Heart left ventricle (tissue), 16 donors: Measurements from ENCODE around the gene INF2. TPM values are rescaled to one million over a fixed set of nuclear protein-coding genes. Genes with fewer than 3 reads are reported as not detected.

ENCODE experiments used
- ATAC-seq, 4 donors: fragments of 200-7000 bp; cut with Tn5 transposase; one replicate each; pipeline ENCODE4 v1.9.1; 2020 to 2022; ENCODE audit warnings: moderate library complexity in 4 of 4, mild to moderate bottlenecking in 3 of 4, moderate number of reproducible peaks in 1 of 4
- DNase-seq, 5 donors: peaks; one replicate each; pipeline ENCODE4 v3.0.0-alpha.2; 2020
- H3K27ac ChIP-seq, 12 donors: fragments of 200-600 bp; sonication (generic) in 4 of 12; one replicate each; pipeline versions ENCODE4 v1.5.0 to v1.8.0; 2016 to 2022; ENCODE audit warnings: mild to moderate bottlenecking in 2 of 12
- H3K27me3 ChIP-seq, 9 donors: fragments of 200-600 bp; sonication (generic) in 2 of 9; one replicate each; pipeline versions ENCODE4 v1.5.1 to v1.8.0; 2016 to 2022; ENCODE audit warnings: mild to moderate bottlenecking in 3 of 9
- H3K36me3 ChIP-seq, 9 donors: fragments of 200-600 bp; sonication (generic) in 2 of 9; one replicate each; pipeline versions ENCODE4 v1.5.0 to v1.8.0; 2018 to 2022; ENCODE audit warnings: mild to moderate bottlenecking in 2 of 9
- H3K4me1 ChIP-seq, 12 donors: fragments of 200-600 bp; sonication (generic) in 4 of 12; one replicate each; pipeline versions ENCODE4 v1.5.0 to v1.8.0; 2016 to 2022; ENCODE audit warnings: mild to moderate bottlenecking in 3 of 12
- H3K4me3 ChIP-seq, 12 donors: fragments of 200-600 bp; sonication (generic) in 4 of 12; one replicate each; pipeline versions ENCODE4 v1.5.0 to v1.8.0; 2017 to 2022; ENCODE audit warnings: mild to moderate bottlenecking in 9 of 12, moderate library complexity in 4 of 12
- H3K9me3 ChIP-seq, 12 donors: fragments of 200-600 bp; sonication (generic) in 4 of 12; one replicate each; pipeline versions ENCODE4 v1.5.0 to v1.8.0; 2016 to 2022; ENCODE audit warnings: mild to moderate bottlenecking in 1 of 12
- CTCF ChIP-seq, 12 donors: fragments of 200-600 bp; sonication (generic) in 4 of 12; IDR thresholded peaks; one replicate each; pipeline versions ENCODE4 v1.5.0 to v1.8.0; 2018 to 2022; ENCODE audit warnings: antibody characterized with exemption in 12 of 12, mild to moderate bottlenecking in 5 of 12
- POLR2A ChIP-seq, 2 donors: fragments of 450-650 bp; IDR thresholded peaks; one replicate each; pipeline ENCODE4 v1.6.1; 2017; ENCODE audit warnings: antibody characterized with exemption in 2 of 2, mild to moderate bottlenecking in 2 of 2, moderate library complexity in 2 of 2
- WGBS, 4 donors: extraction: QIAGEN DNeasy Blood & Tissue Kit in 2 of 4; methylation state at CpG; one replicate each; pipeline versions ENCODE4 v1.1.5 to v1.1.7; 2013 to 2018; 5-methylcytosine and 5-hydroxymethylcytosine counted together
- intact Hi-C, 10 donors: fragments of 100-400 bp; cut with DNase I; formaldehyde crosslinking; loops; one replicate each; pipeline versions ENCODE4 v1.11.1 to v1.14.2; 2022
- polyA plus RNA-seq, 2 donors: library from polyadenylated mRNA; stranded (reverse); fragments of 200-250 nt; gene quantifications; one replicate each; pipeline ENCODE4 v1.2.3, GENCODE V29; 2013
- total RNA-seq, 9 donors: library from RNA; depleted of rRNA in 2 of 9; stranded (reverse); fragments of >200 nt in 2 of 9; fragmentation: NEBNext Ultra II Directional in 3 of 9; extraction: Animal tissue kit (Norgen Biotek cat#: 25700) in 3 of 9; gene quantifications; one replicate each; pipeline versions ENCODE4 v1.1.0 to v1.2.4, GENCODE V29; 2016 to 2023
- donor health status: ischemic (EF 13 %, LVEDD 7.1; RV severe dilation, severe dysfunction).
- donor health status: healthy with polysubstance abuse.
- donor health status: DM: no; HTN: yes; CAD: no.
- donor health status: DM: no; HTN: no; CAD: no.
- donor health status: ischemic (EF 25% LVEDD 6.9; RV normal size, moderate dysfunction).
- donor health status: ischemic (EF 25% LVEDD 5.7; RV mildly dilated, moderate dysfunction).
- donor health status: healthy.
- donor health status: DM: yes; HTN: yes; CAD: no.
- donor health status: ischemic (EF 35%, LVEDD 5.7; RV mildly dilated, moderate dysfunction).
- donor health status: nonischemic (EF 11% LVEDD 7.7; RV severe dilation, severe dysfunction).
- donor health status: DM: yes; HTN: yes; CAD: no.
- donor health status: PGD.
- donor health status: ischemic (EF 29% LVEDD 5.4; RV normal size, mild dysfunction).
- donor health status: nonischemic (EF 23%, LVEDD 6.1; RV moderate dilation, normal function).

INF2 gene
- total and polyA plus RNA-seq, 11 donors, result 26.0 to 58.9 (median 28.8) TPM

GRCh38 chr14:104691546-104692260, 2.3 kb downstream of the INF2 start:
- ATAC-seq, result no peak
- Histone ChIP-seq H3K36me3 (peaks cover 0 to 13% (median 7%) of the 10 kb centered on the region in 9 donors), H3K4me1 (peaks cover 22 to 96% (median 81%) of the 10 kb centered on the region in 12 donors), H3K9me3 (no peaks in the 10 kb centered on the region), H3K27me3 (no peaks in the 10 kb centered on the region), H3K4me3 (peak overlapping the region in 9 of 12 donors; percentile 71 to 100 (median 94)), H3K27ac (peak overlapping the region in 3 of 12 donors; percentile 23 to 40 (median 33))
- 72 to 88% (median 87%) methylated on average over 11 to 19 of the region's 19 CpGs for WGBS, 4 donors
- peak in 2 of 5 donors; percentile 19 to 60 for DNase-seq
- intact Hi-C loops, result loop anchor here in 1 of 10 donors (5.0 kb wide), 1 partner anchor 39 kb away; no protein-coding TSS in a partner anchor
- TF ChIP-seq POLR2A (IDR thresholded peaks at IDR 0.05) (no peak), CTCF (IDR thresholded peaks at IDR 0.05) (no peak)

- H3K27ac ChIP-seq, result peak overlapping the region in 6 of 12 donors; percentile 7 to 40 (median 22)
- peaks cover 0 to 15% (median 7%) of the 10 kb centered on the region in 9 donors for H3K36me3 ChIP-seq
- TF ChIP-seq POLR2A (IDR thresholded peaks at IDR 0.05), result no peak
- no peak for TF ChIP-seq CTCF (IDR thresholded peaks at IDR 0.05)
- no peaks in the 10 kb centered on the region for H3K9me3 ChIP-seq
- intact Hi-C loops, result loop anchor here in 1 of 10 donors (5.0 kb wide), 1 partner anchor 40 kb away; no protein-coding TSS in a partner anchor
- WGBS, 4 donors, result 85 to 91% (median 88%) methylated on average over 6 to 15 of the region's 15 CpGs
- peaks cover 25 to 96% (median 86%) of the 10 kb centered on the region in 12 donors for H3K4me1 ChIP-seq
- ATAC-seq (no peak), DNase-seq (peak in 2 of 5 donors; percentile 30 to 64)
- H3K27me3 ChIP-seq, result no peaks in the 10 kb centered on the region
- no peak overlapping the region for H3K4me3 ChIP-seq
Measured at GRCh38 chr14:104692261-104692938, 3.0 kb downstream of the INF2 start.

- no peak for ATAC-seq
- no peak for DNase-seq
- 68 to 85% (median 73%) methylated on average over 5 of the region's 5 CpGs for WGBS, 4 donors
- H3K4me3 ChIP-seq, result no peak overlapping the region
- H3K9me3 ChIP-seq, result no peaks in the 10 kb centered on the region
- intact Hi-C loops, result loop anchor here in 1 of 10 donors (5.0 kb wide), 1 partner anchor 41 kb away; no protein-coding TSS in a partner anchor
- H3K27ac ChIP-seq, result peak overlapping the region in 5 of 12 donors; percentile 7 to 40 (median 29)
- peaks cover 26 to 96% (median 86%) of the 10 kb centered on the region in 12 donors for H3K4me1 ChIP-seq
- H3K36me3 ChIP-seq, result peaks cover 0 to 15% (median 7%) of the 10 kb centered on the region in 9 donors
- TF ChIP-seq CTCF (IDR thresholded peaks at IDR 0.05) (no peak), POLR2A (IDR thresholded peaks at IDR 0.05) (no peak)
- no peaks in the 10 kb centered on the region for H3K27me3 ChIP-seq
Measured at GRCh38 chr14:104692939-104693315, 3.5 kb downstream of the INF2 start.
